8988T (cell line): ENCODE measurements around the gene DLG2.

Source experiments
- DNase-seq: peaks from one replicate; pipeline ENCODE4 v3.0.0; 2011

Gene DLG2

DNA sequence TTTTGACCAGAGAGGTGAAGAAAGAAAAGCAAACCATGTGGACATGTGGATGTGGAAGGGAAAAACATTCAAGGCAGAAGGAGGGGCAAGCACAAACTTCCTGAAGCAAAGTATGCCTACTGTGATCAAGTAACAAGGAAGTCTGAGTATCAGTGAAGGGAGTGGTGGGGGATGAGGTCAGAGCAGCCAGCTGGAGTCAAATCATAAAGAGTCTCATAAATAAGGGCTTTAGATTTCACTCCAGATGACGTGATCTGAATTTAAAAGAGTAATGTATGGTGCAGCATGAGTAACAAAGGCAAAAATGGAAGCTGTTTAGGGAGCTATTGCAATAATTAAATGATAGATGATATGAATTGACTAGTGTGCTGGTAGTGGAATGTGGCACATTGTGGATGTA is 1675.6 kb downstream of the DLG2 start:
- DNase-seq, result no peak

- no peak for DNase-seq
Observed at GRCh38 chr11:83948200-83948599, 1678.9 kb downstream of the DLG2 start.

DNA sequence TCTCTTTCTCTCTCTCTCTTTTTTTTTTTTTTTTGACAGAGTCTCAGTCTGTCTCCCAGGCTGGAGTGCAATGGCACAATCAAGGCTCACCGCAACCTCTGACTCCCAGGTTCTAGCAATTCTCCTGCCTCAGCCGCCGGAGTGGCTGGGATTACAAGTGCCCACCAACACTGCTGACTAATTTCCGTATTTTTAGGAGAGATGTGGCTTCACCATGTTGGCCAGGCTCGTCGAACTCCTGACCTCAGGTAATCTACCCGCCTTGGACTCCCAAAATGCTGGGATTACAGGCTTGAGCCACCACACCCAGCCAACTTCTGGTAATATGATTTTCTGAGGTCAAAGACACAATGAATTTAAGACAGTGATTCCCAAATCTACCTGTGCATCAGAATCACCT is 1681.2 kb downstream of the DLG2 start:
- no peak for DNase-seq

DNA sequence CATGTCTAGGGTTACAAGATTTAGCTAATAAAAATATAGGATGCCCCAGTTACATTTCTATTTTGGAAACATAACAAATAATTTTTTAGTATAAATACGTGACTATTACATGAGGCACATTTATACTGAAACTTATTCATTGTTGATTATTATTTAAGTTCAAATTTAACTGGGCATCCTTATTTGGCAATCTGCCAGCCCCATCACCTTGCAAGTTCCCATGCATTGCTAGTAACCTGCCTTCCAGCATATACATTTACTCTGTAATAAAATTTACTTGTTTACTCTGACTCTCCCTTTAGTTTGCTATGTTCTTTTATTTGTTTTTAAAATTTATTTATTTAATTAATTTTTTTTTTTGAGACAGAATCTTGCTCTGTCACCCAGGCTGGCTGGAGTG is 1686.1 kb downstream of the DLG2 start:
- DNase-seq, result no peak

DNA sequence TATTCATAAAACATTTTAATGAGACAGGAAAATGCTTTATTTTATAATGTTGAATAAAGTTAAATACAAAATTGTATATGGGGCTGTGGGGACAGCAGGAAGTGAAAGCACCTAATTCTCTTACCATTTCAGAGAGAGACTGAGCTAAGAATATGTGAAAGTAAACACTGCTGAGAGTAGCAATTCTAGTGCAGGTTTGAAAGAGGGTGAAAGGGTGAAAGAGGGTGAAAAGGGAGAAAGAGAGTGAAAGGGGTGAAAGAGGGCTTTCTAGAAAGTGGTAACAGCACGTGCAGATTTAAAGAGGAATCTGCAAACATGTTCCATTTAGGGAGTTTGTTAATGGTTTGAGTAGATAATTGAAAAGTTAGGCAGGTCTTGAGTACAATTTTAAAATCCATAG is 1689.0 kb downstream of the DLG2 start:
- no peak for DNase-seq

GRCh38 chr11:83933008-83933407 is 1694.1 kb downstream of the DLG2 start:
- DNase-seq, result no peak

DNA sequence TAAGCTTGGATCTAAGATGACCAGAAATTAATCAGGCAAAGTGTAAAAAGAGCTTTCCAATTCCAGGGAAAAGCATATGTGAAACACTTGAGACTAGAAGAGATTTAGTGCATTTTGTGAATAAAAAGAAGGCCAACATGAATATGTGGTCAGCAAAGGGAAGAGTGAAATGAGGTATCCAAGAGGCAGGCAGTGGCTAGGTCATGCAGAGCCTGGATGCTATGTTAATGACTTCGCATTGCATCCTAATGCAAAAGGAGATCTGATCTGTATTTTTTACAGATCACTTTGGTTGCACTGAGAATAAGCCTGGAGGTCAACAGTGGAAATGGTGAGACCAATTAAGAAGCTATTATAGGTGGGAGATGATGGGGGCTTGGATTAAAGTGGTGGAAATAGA is 1699.7 kb downstream of the DLG2 start:
- DNase-seq, result no peak

GRCh38 chr11:83924795-83925542 is 1702.2 kb downstream of the DLG2 start:
- no peak for DNase-seq

DNA sequence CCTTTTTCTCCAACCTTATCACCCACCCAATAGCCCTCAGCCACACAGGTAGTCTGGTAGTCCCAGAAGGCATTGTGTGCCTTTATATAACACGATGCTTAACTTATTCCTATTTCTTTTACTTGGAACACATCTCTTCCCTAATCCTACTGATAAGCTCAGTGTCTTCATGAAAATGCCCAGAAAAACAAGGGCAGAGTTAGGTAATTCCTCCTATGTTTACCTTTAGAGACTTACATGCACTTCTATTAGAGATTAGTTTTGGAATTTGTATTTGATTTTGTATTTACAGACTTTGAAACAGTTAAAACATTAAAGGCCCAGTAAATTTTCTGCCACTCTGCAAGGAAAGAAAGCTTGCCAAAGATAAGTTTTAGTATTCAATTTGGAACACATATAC is 1703.2 kb downstream of the DLG2 start:
- no peak for DNase-seq

DNA sequence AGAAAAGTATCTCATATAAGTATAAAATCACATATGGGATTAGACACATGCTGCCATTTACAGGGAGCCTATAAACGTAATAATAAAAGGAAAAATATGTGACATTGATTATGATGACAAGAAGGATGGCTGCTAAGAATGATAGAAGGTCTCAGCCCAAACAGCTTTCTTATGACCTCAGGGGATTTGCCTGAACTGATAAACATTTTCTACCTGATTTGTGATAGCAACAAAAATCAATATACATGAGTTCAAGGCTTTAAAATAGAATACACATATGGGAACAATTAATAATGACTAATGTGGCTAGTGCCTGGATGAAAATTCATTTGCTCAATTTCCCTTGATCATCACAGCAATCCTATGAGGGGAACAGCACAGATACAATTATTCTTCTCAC is 1704.2 kb downstream of the DLG2 start:
- DNase-seq, result no peak

- DNase-seq, result no peak
Observed at GRCh38 chr11:83922318-83922717, 1704.8 kb downstream of the DLG2 start.

DNA sequence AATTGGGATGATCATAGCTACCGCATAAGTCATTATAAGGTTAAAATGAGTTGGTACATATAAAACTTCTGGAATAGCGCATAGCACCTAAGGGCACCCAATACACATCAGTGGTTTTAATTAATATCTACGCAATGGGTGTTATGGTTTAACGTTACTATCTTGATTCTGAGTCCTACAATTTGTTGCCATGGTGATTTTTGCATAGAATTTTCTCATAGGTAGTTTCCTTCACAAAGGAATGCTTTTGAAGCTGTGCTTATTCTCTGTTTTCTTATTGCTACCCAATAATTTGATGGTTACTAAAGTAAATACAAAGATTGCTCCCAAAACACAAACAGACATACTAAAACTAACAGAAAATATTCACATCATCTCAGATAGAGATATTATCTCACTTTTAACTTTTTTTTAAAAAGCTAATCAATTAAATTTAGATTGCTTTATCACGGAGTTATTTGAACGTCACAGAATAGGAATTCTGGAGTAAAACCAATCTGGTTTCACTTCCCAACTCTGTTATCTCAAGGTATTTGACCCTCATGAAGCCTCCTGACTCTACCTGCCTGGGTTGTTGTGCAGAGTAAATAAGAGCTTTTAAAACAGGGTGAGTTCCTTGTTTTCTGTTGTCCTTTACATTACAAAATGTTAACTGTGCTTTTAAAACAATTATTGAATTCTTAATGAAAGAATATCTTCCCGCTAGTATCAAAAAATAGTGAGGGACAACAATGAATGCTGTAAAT is 1705.5 kb downstream of the DLG2 start:
- DNase-seq, result no peak

- no peak for DNase-seq
Observed at GRCh38 chr11:83918476-83918875, 1708.7 kb downstream of the DLG2 start.

DNA sequence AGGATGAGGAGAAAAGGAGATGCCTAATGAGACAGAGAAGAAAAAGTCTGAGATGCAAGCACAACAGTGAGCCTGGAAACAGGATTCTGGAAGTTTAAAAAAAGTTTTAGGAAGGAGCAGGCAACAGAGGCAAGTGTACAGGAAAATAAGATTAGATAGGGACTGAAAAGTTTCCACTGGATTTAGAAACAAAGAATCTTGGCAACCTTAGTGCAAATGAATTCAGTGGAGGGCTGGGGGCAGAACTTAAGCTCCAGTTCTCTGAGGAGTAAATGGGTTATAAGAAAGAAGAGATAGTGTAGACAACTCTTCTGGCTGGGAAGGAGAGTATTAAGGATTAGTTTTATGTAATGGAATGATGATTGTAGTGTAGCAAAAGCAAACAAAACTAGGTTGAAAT is 1712.1 kb downstream of the DLG2 start:
- DNase-seq, result no peak

GRCh38 chr11:83909579-83910534 is 1717.3 kb downstream of the DLG2 start:
- no peak for DNase-seq

- no peak for DNase-seq
Observed at GRCh38 chr11:83908298-83908856, 1718.8 kb downstream of the DLG2 start.

DNA sequence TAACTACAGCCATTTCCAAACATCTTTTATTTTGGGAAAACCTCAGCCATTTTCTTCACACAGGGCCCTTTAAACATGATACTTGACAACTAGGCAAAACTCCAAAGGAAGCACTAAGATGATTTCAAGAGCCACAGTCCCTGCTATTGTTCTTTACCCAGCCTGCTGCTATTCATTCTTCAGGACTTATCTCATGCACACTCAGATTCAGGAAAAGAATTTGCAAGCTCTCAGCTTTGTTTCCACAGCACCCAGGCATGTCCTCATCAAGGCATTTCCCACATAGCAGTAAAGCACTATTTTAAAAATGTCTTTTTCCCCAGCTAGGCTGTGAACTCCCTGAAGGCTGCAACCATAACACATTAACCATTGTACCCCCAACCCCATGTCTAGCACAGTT is 1731.6 kb downstream of the DLG2 start:
- no peak for DNase-seq

DNA sequence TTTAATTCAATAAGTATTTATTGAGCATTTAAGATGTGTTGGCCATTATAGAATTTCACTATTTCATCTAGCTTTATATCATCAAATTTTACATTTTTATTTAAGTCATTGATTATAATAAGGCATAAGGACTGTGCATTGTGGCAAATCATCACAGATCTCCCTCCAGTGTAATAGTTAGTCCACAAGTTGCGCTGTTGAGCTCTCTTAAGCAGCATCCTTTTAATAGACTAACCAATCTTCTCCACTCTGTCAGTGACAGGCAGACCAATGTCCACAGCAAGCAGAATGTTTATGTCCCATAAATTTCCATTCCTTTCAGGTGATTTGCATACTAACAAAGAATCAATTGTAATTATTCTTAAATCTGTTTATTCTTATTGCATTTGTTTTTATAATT is 1745.7 kb downstream of the DLG2 start:
- DNase-seq, result no peak

- DNase-seq, result no peak
Observed at GRCh38 chr11:83871054-83871453, 1756.1 kb downstream of the DLG2 start.

DNA sequence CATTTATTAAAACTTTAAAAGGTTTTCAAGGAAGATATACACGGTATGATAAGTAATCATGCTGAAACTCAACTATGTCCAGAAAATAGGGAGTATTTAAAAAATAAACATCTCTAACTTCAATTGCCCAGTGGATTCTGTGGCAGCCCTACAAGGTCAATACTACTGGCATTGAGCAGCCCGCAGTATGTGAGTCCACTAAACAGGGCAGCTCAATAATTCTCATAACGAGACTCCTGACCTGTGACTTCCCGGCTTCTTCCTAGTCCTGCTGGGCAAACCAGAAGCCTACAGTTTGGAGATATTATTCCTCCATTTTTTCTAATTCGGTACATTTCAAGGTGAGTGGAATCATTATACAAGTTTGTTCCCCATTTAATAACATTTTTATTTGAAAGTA is 1760.5 kb downstream of the DLG2 start:
- no peak for DNase-seq

- DNase-seq, result no peak
Observed at GRCh38 chr11:83865636-83866461, 1761.3 kb downstream of the DLG2 start.

GRCh38 chr11:83864412-83865057 is 1762.6 kb downstream of the DLG2 start:
- DNase-seq, result no peak
